Activated T-helper 1 cell treated with anti-CD3 and anti-CD28 coated beads, Interleukin-2, amount 50 U/mL, for 16 hours (primary cell): ENCODE data around the gene PRKCH.

Source experiments
- DNase-seq, 2 donors: peaks; one replicate each; pipeline ENCODE4 v3.0.0-alpha.2; 2020; ENCODE audit warnings: low read depth in 1 of 2, low spot score in 1 of 2

PRKCH gene

DNA sequence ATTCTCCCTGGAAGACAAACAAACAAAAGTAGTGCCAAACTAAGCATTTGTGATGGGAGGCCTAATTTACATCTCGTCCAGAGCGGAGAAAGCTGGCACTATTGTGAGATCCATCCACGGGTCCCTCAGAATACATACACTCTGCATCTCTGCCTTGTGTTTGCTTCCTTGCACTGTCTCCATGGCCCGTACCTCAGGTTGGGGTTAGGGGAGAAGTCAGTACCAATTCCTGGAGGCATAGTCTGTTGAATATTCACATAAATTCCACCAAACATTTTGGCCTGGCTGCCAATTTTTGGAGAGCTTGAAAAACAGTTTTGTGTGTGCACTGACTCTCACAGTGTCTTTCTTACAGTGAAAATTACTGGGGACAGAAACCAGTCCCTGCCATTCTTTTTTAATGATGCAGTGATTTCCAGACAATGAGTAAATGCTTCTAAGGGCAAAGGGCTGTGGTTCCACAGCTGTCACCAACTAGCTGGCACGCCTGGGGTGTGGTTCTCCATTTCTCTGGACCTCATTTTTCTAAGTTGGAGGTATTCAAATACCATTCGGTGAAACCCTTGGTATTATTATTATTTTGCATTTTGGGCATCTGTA, 254.3 kb downstream of the PRKCH start:
- no peak for DNase-seq

DNA sequence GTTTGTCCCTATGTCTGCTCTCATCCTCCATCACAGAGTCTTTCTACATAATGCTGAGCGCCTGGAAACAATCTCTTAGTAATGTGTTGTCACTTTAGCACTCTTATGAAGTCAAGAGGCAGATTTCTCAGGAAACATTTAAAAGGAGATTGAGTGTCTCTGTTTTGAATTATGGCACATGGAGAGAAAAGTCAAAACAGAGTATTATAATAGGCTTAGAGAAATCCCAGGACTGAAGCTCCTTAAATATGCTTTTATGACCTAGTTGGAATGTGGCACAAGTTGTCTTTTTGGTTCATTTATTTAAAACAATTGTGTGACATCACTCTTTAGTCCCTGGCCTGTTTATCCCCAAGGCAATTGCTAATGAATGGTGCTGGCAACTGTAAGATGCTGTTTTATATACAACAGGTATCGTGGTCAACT, 256.1 kb downstream of the PRKCH start:
- DNase-seq: no peak

DNA sequence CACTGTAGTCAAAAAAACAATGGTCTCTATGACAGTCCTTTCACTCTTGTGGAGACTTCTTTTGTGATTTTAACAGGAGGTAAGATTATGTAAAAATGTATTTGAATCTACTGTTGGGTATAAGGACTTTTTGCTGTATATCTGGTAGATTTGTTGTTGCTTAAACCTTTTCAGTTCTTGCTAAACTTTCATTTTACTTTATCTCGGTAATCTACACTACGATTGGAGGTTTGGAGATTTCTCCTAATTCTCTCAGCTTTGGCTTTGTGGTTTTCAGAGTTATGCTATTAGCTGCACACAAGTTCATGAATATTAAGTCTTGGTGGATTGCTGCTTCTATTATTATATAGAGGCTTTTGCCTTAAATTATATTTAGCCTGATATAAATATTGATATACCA, 257.4 kb downstream of the PRKCH start:
- DNase-seq: no peak

DNA sequence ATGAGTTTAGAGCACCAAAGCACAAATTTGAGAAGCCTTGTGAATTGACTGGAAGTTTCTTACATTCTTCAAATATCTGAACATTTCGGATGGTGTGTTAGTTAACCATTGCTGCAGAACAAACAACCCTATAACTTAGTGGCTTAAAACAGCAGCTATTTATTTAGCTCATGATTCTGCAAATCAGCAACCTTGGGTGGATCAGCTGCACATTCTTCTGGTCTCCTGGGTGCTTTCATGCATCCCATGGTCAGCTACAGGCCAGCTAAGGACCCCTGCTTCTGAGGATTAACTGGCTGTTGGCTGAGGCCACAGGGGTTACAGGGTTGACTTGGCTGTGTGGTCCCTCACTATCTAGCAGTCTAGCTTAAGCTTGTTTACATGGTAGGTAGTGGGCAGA, 260.0 kb downstream of the PRKCH start:
- DNase-seq: no peak

DNA sequence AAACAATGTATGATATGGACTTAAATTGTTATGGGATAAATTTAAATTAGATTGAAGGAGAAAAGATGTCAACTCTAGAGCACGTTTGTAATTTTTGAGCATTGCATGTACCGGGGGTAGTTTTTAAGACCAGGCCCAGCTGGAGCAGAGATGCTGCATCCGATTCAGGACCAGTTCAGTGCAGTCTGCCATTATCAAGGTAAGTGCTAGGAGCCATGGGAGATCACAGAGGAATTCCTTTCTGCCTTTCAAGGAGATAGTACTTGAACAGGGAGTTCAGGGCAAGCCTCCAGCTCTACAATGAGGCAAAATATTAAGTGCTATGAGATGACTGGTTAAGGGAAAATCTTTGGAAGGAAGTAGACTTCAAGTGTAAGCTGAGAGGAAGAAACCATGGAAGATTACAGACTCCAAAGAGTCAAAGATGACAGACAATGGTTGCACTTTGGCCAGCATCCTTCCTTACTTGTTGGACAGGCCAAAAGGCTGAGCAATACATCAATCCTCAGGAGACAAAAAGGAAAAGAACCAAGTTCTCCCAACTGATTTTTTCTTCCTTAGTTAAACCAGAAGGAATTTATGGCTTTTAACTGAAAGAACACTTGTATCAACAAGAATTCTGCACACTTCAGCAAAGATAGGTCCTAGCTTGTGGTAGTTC, 260.7 kb downstream of the PRKCH start:
- no peak for DNase-seq

DNA sequence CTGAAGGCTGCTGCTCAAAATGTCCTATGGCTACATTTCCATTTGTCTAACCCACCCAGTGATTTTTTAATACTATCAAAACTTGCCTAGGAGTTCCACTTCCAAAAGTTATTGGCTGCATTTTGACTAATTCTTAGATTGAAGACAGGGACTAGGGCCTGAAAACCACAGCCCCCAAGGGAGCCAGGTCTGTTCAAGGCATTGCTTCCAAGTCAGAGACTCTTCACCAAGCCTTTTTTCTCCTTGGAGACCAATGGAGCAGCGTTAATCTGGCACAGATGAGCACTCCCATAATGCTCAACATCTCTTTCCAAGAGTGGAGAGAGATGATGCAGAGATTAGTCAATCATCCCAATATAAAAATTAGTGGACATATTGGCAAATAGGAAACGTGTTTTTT, 261.4 kb downstream of the PRKCH start:
- no peak for DNase-seq

DNA sequence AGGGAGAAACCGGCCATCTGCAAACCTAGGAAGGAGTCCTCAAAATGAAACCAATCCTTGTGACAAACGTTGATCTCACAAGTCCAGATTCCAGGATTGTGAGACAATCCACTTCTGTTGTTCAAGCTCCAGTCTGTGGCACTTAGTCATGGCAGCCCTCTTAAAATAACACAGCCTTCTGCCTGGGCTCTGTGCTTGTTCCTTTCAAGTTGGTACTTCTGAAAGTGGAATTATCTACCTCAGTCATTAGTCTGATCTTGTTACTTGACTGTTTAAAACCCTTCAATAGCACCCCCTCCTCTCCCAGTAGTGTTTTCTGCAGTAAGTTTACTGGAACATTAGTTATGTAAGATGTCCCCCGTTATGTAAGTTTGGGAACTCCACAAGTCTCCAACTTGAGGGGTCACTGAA, 263.0 kb downstream of the PRKCH start:
- no peak for DNase-seq

DNA sequence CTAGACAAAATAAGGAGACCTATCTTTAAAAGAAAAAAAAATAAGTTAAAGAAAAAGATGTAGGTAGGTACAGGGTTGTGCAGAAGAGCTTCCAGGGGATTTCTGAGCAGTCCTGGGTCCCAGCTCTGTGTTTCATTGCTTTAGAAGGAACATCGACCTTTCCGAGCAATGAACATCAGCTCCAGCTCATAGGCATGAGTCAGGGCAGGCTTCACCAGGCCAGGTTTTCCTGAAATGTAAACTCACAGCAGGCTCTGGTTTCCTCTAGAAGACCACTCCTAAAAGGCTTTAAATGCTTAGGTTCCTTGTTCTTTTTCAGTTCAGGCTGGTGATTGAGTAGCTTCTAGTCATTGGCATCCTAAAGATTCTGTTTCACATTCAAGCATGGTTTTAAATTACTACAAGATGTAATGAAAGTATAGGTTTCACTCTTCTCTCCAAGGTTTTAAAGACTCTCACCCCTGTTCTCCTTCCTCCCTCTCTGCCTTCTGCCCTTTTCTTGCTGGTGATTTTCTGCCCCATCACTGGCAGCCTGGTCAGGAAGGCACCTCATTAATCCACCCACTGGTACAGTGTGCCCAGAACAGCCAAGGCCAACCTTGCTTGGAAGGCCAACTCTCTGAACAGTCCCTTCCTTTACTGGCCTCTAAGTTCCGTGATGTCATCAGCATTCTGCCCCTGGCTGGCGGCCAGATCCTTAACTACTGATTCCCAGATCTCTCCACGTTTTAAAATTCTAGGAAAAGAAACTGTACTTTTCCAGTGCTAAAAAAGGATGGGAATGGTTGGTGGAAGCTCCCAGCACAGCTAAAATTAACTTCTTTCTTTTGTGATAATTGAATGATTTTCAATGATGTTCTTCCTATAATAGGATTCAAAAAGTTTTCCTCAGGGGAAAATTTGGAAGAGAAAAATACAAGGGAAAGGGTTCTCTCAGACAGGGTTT, 264.5 kb downstream of the PRKCH start:
- no peak for DNase-seq

DNA sequence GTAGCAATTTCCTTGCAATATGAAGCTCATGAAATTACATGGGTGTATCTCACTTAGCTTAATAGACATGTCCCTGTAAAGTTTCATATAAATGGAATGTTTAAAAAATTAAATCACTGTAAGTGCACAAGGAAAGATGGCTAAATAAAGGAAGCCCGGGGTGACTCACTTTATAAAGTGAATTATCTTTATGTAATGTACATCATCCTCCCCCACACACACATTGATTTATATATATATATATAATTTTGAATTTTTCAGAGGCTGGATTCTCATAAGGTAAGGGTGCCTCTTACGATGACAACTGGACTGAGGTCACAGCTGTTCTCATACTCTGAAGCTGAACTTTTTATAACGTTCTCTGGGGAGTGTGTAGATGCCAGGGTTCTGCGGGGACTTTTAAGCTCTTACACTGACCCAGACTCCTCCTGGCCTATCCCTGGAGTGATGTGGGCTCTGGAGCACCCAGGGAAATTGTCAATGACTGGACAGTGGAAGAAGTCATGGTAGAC, 265.2 kb downstream of the PRKCH start:
- DNase-seq: no peak

DNA sequence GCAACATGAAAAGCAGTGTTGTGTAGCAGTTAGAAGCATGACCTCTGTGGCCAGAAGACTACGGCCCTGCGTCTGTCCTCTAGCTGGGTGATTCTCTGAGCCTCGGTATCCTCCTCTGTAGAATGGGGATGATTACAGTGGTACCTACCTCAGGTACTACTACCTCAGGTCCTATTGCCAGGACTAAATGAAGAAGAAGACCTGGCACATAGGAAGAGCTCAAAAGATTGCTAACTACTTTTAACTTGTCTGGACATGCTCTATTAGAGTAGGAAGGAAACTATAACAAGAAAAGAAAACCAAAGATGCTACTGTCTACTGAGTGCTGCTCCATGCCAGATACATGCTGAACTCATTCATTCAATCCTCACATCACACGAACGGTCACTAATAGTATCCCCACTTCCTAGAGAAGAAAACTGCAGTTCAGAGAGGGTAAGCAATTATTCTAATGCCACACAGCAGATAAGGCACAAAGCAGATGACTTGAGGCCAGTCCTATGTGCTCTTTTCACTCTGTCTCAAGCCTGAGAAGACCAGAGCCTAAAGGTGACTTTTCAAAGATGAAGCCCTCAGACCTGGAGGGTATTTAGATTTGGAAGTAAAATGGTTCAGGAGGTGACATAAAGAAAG, 265.8 kb downstream of the PRKCH start:
- DNase-seq: no peak

DNA sequence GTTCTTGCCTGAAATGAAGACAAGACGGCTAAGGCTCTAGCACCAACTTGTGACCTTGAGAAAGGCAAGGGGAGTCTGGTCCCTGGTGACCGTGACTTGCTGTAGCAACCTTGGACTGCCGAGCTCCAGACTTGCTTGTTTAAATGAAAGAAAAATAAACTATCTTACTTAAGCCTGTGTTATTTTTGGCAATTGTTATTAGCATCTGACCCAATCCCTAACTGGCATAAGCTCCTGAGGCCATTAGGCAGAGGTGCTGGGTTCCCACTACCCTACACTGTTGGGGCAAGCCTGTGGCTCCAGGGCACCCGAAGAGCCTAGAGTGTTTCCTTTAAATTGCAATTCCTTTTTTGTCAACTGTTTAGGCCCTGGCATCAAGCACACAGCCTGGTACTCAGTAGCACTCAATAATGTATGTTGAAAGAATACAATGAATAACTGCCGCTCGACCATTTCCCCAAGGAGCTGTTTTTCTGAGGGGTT, 267.1 kb downstream of the PRKCH start:
- DNase-seq: no peak

DNA sequence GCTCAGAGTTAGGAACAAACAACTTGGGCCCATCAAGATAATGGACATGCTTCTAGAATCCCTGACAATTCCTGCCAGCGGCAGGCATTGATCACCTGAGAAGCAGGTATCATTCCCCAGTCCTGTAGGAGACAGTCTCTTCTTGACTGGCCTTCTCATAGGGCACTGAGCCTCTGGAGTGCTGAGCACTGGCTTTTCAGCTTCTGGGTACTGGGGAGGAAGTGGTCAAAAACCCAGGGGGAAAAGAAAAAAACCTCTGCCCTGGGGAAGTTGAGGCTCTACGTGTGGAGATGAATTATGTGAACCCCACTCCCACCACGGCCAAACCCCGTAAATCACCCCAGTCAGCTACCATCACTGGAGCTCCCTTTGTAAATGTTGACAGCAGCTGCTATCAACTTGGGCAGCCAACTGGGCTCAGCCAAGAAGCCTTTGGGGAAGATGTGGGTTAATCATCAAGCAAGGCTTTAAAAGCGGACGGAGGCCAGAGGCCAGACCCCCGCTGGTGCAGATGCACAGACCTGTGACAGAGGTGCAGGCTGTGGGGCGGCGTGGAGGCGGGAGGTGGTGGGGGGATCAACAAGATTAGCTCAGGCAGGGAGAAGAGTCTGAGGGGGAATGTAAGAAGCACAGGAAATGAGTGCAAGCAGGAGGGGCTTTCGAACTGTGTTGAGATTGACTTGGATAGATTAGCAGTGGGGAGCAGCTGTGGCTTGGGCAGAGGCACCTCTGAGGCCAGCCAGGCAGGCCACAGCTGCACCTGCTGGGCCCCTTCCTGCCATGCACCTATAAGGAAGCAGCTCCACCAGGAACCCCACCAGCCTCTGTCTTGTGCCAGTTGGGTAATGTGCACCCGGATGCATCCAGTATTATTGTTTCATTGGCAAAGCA, 268.6 kb downstream of the PRKCH start:
- no peak for DNase-seq

DNA sequence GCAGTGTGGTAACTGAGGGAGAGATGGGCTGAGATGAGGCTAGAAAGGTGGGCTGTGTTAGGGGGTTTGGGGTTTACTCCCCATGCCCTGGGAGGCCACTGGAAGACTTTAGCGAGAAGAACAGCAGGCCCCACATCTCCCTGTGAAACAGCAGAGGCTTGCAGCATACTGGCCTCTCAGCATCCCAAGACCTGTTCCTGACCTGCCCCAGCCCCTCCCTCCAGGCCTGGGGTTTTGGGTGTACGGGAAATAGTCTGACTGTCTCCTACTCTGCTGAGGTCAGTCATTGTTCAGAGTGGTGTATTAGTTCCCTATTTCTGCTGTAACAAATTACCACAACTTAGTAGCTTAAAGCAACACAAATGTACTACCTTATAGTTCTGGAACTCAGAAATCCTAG, 270.5 kb downstream of the PRKCH start:
- no peak for DNase-seq

DNA sequence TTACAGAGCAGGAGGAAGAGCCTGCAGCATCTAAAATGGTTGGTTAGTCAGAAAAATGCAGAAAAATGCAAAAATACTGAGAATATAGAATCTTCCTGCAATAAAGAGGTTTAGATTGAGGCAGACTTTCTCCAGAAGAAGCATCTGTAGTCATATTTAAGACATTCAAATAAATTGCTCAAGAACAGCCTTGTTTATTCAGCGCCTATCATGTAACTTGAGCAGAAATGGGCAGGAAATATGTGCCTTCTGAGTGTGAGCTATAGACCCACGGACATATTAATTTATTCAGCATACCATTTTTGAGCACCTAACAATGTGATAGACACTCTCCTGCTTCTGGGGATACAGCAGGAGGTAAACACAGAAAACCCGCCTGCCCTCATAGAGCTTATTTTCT, 272.0 kb downstream of the PRKCH start:
- no peak for DNase-seq

DNA sequence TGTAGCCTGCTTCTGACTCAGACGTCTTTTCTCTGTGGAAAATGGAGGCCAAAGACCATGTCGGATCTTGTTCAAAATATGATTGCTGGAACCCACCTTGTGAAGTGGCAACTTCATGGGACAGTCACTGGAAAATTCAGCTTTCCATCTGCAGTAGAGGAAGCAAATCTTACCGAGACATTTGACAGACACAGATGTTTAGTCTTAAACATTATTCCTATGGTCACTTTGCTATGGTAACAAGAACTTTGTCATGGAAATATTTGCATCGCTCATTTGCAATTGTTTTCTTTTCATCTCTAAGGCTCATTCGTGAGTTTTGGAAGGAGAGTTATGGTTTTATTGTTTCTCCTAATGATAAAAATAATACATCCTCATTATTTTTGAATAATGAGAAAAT, 275.6 kb downstream of the PRKCH start:
- no peak for DNase-seq

DNA sequence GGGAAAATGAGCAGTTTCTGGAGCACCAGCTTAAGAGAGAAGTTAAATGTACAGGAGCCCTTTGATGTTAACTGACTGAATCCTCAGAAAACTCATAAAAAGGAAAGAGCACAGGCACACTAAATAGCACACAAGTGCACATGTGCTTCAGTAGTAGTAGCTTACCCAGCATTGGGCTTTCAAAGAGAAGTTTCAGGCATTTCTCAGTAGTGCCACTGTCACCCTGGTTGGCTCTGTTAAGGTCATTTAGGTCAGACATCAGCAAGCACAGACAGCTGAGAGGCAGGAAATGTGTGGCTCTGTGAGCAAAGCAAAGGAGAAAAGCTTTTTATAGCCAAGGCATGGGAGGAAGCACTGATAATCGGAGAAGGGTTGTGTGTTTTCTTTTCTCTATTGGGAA, 277.6 kb downstream of the PRKCH start:
- no peak for DNase-seq

DNA sequence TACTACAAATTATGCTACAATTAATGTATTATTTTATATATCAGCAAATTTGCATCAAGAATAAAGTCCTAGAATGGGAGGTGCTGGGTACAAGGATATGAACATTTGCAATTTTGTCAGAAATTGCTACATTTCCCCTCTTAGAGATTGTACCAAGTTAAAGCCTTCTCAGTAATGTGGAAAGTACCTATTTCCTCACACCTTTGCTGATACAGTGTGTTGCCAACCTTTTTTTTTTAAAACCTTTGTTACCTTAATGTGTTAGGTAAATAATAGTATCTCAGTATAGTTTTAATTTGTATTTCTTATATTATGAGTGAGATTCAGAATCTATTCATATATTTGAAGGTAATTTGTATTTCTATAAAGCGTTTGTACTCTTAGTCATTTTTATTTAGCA, 278.6 kb downstream of the PRKCH start:
- no peak for DNase-seq
